ENCODE results near the gene GIMAP5.

The GIMAP5 gene

DNA sequence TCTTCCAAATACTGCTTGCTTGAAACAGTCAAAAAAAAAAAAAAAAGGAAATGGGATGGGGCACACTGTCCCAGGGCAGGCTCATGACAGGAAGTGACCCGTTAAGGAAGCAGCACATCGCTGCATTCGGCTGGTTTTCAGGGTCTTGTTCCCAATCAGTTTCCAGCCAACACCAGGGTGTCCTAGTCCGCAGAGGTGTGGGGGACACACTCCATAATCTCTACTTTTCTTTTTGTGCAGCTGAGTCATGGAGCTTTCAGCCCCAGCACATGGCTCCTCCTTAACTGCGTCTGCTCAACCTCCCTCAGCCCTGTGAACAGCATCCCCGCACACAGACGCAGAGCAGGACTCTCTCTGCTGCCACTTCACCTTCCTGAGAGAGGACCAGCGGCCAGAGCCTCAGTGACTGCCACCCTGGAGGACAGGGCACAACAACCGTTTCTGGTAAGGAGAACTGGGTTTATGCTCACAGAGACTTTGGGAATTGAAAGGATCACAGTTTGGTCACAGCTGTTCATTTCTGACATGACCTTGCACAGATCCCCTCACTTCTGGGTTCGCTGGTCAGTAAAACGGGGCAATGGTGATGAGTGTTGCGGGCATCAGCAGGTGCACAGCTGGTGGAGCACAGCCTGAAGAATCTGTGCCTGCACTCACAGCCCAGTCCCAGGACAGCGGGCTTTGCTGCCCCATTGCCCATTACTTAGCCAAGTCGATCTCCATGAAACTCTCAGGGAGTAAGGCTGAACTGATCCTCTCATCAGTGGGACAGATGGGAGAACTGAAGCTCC, at the start of gene GIMAP5:
GIMAP5 (plus strand) TSS at position 154 of the 791 bp plus-strand sequence. CDS start 3,467 bp downstream, outside the sequence.
- Histone ChIP-seq H3K9me3 (ENCODE audit: insufficient read depth, low read depth, low read length) (no peaks in the 10 kb centered on the region), H3K36me3 (ENCODE audit: insufficient read depth, low read depth, low read length) (no peaks in the 10 kb centered on the region), H3K4me1 (ENCODE audit: insufficient read depth, low read length) (no peaks in the 10 kb centered on the region), H3K4me3 (ENCODE audit: low read length) (no peak within 1 kb of the TSS), H3K9ac (ENCODE audit: low read depth, low read length) (no peak within 1 kb of the TSS), H3K27me3 (ENCODE audit: insufficient read depth, low read length) (peaks cover 100% of the 10 kb centered on the region), H3K27ac (ENCODE audit: low read length) (no peak within 1 kb of the TSS)

DNA sequence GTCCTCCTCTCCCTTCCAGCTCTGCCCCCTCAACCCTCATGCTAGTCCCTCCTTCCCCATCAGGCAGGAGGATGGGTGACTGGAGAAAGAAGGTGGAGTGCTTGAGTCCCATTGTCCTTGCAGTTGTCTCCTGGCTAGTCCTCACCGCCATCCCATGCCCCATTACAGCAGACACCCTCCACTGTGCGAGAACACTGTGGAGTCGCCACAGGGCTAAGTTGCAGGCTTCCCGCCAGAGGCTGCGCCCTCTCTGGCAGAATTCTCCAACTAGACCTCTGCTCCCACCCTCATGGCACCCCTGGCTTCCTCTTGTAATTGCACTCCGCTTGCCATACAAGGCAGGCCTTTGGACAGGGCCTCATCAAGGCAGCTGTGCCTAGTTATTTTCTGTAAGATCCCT, 48.6 kb upstream of the GIMAP5 start:
- no peaks in the 10 kb centered on the region for H3K9me3 ChIP-seq (ENCODE audit: insufficient read depth, low read depth, low read length)
- no peak overlapping the region for H3K27ac ChIP-seq (ENCODE audit: low read length)
- no peaks in the 10 kb centered on the region for H3K36me3 ChIP-seq (ENCODE audit: insufficient read depth, low read depth, low read length)
- peaks cover 4% of the 10 kb centered on the region; the same call in 1 of the 2 replicates for H3K4me1 ChIP-seq (ENCODE audit: insufficient read depth, low read length)
- H3K4me3 ChIP-seq (ENCODE audit: low read length), result no peak overlapping the region
- peaks cover 9% of the 10 kb centered on the region; the same call in 1 of the 2 replicates for H3K27me3 ChIP-seq (ENCODE audit: insufficient read depth, low read length)
- H3K9ac ChIP-seq (ENCODE audit: low read depth, low read length), result no peak overlapping the region

DNA sequence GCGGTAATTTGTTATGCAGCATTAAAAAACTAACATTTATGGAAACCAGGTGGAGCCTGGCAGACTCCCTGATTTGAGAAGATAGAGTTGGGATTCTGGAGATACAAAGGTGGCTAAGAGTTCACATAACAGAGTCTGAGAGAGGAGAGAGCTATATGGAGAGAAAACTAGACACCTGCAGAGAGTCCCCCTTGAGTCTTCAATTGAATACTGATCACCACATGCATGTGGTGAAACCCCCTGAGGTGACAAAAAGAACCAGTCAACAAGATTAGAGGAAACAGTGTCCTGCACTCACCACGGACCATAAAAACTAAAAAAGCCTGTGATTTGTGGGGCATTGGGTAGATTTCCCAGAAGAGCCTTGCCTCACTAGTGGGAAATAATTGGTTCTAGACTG, 41.6 kb upstream of the GIMAP5 start:
- Histone ChIP-seq H3K4me3 (ENCODE audit: low read length) (no peak overlapping the region), H3K9ac (ENCODE audit: low read depth, low read length) (no peak overlapping the region), H3K36me3 (ENCODE audit: insufficient read depth, low read depth, low read length) (no peaks in the 10 kb centered on the region), H3K9me3 (ENCODE audit: insufficient read depth, low read depth, low read length) (peaks cover under 1% of the 10 kb centered on the region; the same call in 1 of the 2 replicates), H3K27me3 (ENCODE audit: insufficient read depth, low read length) (peaks cover 7% of the 10 kb centered on the region; the same call in 1 of the 2 replicates), H3K4me1 (ENCODE audit: insufficient read depth, low read length) (no peaks in the 10 kb centered on the region), H3K27ac (ENCODE audit: low read length) (no peak overlapping the region)

DNA sequence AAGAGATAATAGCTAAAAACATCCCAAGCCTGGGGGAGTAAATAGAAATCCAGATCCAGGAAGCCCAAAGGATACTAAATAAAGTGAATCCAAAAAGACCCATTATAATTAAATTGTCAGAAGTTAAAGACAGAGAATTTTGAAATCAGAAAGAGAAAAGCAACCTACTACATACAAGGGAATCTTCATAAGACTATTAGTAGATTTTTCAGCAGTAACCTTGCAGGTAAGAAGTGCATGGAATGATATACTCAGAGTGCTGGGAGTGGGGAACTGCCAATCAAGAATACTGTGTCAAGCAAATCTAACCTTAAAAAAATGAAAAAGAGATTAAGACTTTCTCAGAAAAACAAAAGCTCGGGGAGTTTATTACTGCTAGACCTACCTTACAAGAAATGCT, 34.0 kb upstream of the GIMAP5 start:
- Histone ChIP-seq H3K4me1 (ENCODE audit: insufficient read depth, low read length) (no peaks in the 10 kb centered on the region), H3K27me3 (ENCODE audit: insufficient read depth, low read length) (no peaks in the 10 kb centered on the region), H3K4me3 (ENCODE audit: low read length) (no peak overlapping the region), H3K9ac (ENCODE audit: low read depth, low read length) (no peak overlapping the region), H3K27ac (ENCODE audit: low read length) (no peak overlapping the region), H3K9me3 (ENCODE audit: insufficient read depth, low read depth, low read length) (peaks cover 38% of the 10 kb centered on the region), H3K36me3 (ENCODE audit: insufficient read depth, low read depth, low read length) (no peaks in the 10 kb centered on the region)

DNA sequence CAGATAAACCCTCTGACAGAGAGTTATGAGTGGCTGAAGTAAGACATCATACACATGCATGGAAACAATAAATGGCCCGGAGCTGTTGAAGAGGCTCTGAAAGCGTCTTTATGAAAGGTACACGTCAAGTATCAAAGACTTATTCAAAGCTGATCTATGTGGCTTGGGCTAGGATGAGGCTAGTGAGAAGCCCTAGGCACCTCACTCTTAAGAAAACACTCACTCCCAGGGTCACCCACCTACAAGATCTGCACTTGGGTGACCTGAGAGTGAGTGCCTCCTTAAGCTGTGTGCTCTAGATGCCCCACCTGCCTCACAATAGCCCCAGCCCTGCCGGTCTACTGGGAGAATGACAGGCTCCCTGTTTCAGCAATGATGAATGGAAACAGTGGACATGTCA, 21.9 kb upstream of the GIMAP5 start:
- no peak overlapping the region for H3K27ac ChIP-seq (ENCODE audit: low read length)
- H3K9ac ChIP-seq (ENCODE audit: low read depth, low read length), result no peak overlapping the region
- no peaks in the 10 kb centered on the region for H3K9me3 ChIP-seq (ENCODE audit: insufficient read depth, low read depth, low read length)
- no peaks in the 10 kb centered on the region for H3K36me3 ChIP-seq (ENCODE audit: insufficient read depth, low read depth, low read length)
- H3K4me3 ChIP-seq (ENCODE audit: low read length), result no peak overlapping the region
- no peaks in the 10 kb centered on the region for H3K4me1 ChIP-seq (ENCODE audit: insufficient read depth, low read length)
- peaks cover 57% of the 10 kb centered on the region for H3K27me3 ChIP-seq (ENCODE audit: insufficient read depth, low read length)

DNA sequence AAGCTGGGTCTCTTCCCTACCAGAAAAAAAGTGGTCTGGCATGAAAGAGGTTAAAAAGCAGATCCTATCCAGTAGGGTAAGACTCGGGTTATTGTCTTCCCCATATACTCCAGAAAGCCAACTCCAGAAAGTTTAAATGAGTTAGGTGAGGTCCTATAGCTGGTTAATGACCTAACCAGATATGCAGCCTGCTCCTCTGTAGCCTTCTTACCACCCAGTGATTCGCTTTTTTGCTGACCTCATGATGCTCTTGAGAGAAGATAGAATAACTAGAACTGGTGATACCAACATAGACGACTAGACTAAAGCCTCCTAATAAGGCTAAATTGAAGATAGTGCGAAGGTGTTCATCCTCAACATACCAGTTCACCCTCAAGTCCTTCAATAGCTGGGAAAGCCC, 21.5 kb upstream of the GIMAP5 start:
- no peak overlapping the region for H3K27ac ChIP-seq (ENCODE audit: low read length)
- no peak overlapping the region for H3K9ac ChIP-seq (ENCODE audit: low read depth, low read length)
- no peaks in the 10 kb centered on the region for H3K36me3 ChIP-seq (ENCODE audit: insufficient read depth, low read depth, low read length)
- H3K4me1 ChIP-seq (ENCODE audit: insufficient read depth, low read length), result no peaks in the 10 kb centered on the region
- H3K27me3 ChIP-seq (ENCODE audit: insufficient read depth, low read length), result peaks cover 61% of the 10 kb centered on the region
- no peaks in the 10 kb centered on the region for H3K9me3 ChIP-seq (ENCODE audit: insufficient read depth, low read depth, low read length)
- no peak overlapping the region for H3K4me3 ChIP-seq (ENCODE audit: low read length)

DNA sequence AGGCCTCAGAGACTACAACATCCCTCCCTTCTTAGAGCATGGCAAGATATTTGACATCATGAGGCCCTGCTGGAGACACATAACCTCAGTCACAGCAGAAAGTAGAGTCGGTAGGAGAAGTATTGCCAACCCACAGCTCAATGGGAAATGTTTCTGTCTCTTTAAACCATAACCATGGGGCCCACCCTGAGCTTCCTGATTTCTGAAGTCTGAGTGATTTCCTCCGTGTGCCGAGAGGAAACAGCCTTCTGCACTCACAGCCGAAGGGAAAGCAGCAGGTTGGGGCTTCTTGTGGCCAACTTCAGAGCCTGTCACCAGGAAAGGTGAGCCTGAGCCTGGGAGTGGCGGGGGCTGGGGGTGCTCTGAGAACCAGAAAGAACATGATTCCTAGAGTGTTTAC, 20.9 kb upstream of the GIMAP5 start, which contains the start of gene GIMAP1:
GIMAP1 (plus strand) TSS at position 246 of the 400 bp plus-strand sequence. CDS start 2,435 bp downstream, outside the sequence.
- H3K36me3 ChIP-seq (ENCODE audit: insufficient read depth, low read depth, low read length), result no peaks in the 10 kb centered on the region
- H3K27ac ChIP-seq (ENCODE audit: low read length), result no peak within 1 kb of the TSS
- H3K9me3 ChIP-seq (ENCODE audit: insufficient read depth, low read depth, low read length), result no peaks in the 10 kb centered on the region
- peaks cover 67% of the 10 kb centered on the region for H3K27me3 ChIP-seq (ENCODE audit: insufficient read depth, low read length)
- H3K4me3 ChIP-seq (ENCODE audit: low read length), result no peak within 1 kb of the TSS
- H3K4me1 ChIP-seq (ENCODE audit: insufficient read depth, low read length), result no peaks in the 10 kb centered on the region
- H3K9ac ChIP-seq (ENCODE audit: low read depth, low read length), result no peak within 1 kb of the TSS

DNA sequence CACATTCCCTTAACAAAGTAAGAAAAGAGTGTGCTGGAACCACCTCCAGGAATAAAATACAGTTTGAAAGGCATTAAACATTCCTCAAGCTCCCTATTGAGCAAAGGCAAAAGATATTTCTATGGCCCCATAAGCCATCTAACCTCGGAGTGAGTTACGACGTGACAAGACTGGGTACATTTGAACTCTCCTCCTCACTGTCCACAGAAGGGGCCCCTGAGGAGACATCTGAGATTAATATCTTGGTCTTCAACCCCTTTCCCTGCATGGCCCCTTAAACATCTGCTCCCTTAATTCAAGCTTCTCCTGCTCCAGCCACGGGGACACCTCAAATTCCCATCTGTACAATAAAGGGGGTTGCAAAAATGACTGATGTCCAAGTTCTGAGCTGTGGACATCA, 20.3 kb upstream of the GIMAP5 start:
- Histone ChIP-seq H3K4me1 (ENCODE audit: insufficient read depth, low read length) (no peaks in the 10 kb centered on the region), H3K4me3 (ENCODE audit: low read length) (no peak overlapping the region), H3K27me3 (ENCODE audit: insufficient read depth, low read length) (peaks cover 70% of the 10 kb centered on the region), H3K27ac (ENCODE audit: low read length) (no peak overlapping the region), H3K36me3 (ENCODE audit: insufficient read depth, low read depth, low read length) (no peaks in the 10 kb centered on the region), H3K9me3 (ENCODE audit: insufficient read depth, low read depth, low read length) (no peaks in the 10 kb centered on the region), H3K9ac (ENCODE audit: low read depth, low read length) (no peak overlapping the region)

DNA sequence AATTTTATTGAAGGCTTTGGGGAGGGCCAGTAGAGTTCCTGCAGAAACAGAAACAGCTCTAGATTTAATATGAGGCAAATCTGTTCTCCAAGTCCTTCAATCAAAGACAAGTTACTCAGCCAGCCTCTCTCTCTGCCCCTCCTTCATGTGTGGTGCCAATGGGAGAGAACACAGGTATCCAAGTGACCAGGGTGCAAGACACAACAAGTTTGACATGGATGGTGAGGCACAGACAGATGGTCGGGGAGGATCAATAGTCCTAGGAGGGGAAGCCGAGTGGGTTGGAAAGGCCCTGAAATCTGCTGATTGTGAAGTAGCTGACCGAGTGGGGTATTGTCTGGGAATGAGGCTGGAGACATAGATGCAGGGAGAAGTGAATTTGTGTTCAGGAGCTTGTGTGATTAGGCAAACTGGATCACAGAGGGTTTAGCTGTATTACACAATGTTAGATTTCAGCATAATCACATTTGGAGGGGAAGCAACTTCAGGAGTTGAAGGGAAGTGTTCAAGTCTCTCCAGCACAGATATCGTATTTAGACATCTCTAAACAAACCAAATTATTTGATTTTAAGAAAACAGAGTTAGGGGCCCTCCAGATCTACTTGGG, 19.3 kb upstream of the GIMAP5 start:
- no peak overlapping the region for H3K9ac ChIP-seq (ENCODE audit: low read depth, low read length)

DNA sequence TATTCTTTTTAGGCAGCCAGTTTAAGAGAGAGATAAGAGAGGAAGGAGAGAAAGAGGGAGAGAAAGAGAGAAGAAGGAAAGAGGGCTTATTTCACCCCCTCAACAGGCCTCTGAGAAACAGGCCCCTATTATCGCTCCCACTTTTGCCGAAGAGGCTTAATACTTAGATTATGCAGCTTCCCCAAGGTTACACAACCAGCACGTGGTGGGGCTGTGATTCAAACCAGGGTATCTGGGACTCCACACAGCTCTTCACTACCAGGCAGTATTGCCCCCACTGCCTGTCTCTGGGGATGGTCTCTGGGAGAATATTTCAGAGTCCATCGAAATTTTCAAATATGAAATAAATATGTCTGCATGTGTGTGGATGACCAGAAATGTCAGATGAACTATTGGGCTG, 17.8 kb upstream of the GIMAP5 start:
- no peak overlapping the region for H3K27ac ChIP-seq (ENCODE audit: low read length)
- H3K9ac ChIP-seq (ENCODE audit: low read depth, low read length), result no peak overlapping the region
- peaks cover 95% of the 10 kb centered on the region for H3K27me3 ChIP-seq (ENCODE audit: insufficient read depth, low read length)
- H3K4me1 ChIP-seq (ENCODE audit: insufficient read depth, low read length), result no peaks in the 10 kb centered on the region
- H3K9me3 ChIP-seq (ENCODE audit: insufficient read depth, low read depth, low read length), result no peaks in the 10 kb centered on the region
- no peak overlapping the region for H3K4me3 ChIP-seq (ENCODE audit: low read length)
- no peaks in the 10 kb centered on the region for H3K36me3 ChIP-seq (ENCODE audit: insufficient read depth, low read depth, low read length)

More for the DNA sequence above, 19.3 kb upstream of the GIMAP5 start:
- H3K27me3 ChIP-seq (ENCODE audit: insufficient read depth, low read length), result peaks cover 80% of the 10 kb centered on the region
- H3K4me3 ChIP-seq (ENCODE audit: low read length), result no peak overlapping the region
- no peak overlapping the region for H3K27ac ChIP-seq (ENCODE audit: low read length)
- H3K36me3 ChIP-seq (ENCODE audit: insufficient read depth, low read depth, low read length), result no peaks in the 10 kb centered on the region
- no peaks in the 10 kb centered on the region for H3K4me1 ChIP-seq (ENCODE audit: insufficient read depth, low read length)
- H3K9me3 ChIP-seq (ENCODE audit: insufficient read depth, low read depth, low read length), result no peaks in the 10 kb centered on the region

DNA sequence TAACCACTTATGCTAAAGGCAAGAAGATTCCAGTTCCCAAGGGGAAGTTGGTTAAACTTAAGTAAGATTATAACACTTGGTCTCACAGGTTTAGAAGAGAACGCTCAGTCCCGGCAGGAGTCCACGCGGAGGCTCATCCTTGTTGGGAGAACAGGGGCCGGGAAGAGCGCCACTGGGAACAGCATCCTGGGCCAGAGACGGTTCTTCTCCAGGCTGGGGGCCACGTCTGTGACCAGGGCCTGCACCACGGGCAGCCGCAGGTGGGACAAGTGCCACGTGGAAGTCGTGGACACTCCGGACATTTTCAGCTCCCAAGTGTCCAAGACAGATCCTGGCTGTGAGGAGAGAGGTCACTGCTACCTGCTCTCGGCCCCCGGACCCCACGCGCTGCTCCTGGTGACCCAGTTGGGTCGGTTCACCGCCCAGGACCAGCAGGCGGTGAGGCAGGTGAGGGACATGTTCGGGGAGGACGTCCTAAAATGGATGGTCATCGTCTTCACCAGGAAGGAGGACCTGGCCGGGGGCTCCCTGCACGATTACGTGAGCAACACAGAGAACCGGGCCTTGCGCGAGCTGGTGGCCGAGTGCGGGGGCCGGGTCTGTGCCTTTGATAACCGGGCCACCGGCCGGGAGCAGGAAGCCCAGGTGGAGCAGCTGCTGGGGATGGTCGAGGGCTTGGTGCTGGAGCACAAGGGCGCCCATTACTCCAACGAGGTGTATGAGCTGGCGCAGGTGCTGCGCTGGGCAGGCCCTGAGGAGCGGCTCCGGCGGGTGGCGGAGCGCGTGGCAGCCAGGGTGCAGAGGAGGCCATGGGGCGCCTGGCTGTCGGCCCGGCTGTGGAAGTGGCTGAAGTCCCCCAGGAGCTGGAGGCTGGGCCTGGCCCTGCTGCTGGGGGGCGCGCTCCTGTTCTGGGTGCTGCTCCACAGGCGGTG, 17.0 kb upstream of the GIMAP5 start:
- H3K27ac ChIP-seq (ENCODE audit: low read length), result no peak overlapping the region
- H3K9ac ChIP-seq (ENCODE audit: low read depth, low read length), result no peak overlapping the region
- no peaks in the 10 kb centered on the region for H3K4me1 ChIP-seq (ENCODE audit: insufficient read depth, low read length)
- H3K36me3 ChIP-seq (ENCODE audit: insufficient read depth, low read depth, low read length), result no peaks in the 10 kb centered on the region
- H3K4me3 ChIP-seq (ENCODE audit: low read length), result no peak overlapping the region
- H3K9me3 ChIP-seq (ENCODE audit: insufficient read depth, low read depth, low read length), result no peaks in the 10 kb centered on the region
- peaks cover 95% of the 10 kb centered on the region for H3K27me3 ChIP-seq (ENCODE audit: insufficient read depth, low read length)

Measured in iPS-20b (cell line).